Activated T-cell treated with anti-CD3 and anti-CD28 coated beads, Interleukin-2, amount 50 U/mL, for 4 hours (primary cell): ENCODE data around the gene SERPINA4. TPM values are rescaled to one million over a fixed set of nuclear protein-coding genes. Genes with fewer than 3 reads are reported as not detected.
"Not testable (repeated sequence)": the region's sequence is repeated elsewhere in the genome, so short reads cannot be mapped to it uniquely, and the experiment has no call there.

Experiments used
- ATAC-seq, 2 donors: fragments of 200-7000 bp; cut with Tn5 transposase; one replicate each; pipeline ENCODE4 v1.10.0; 2021
- DNase-seq: peaks from one replicate; pipeline ENCODE4 v3.0.0-alpha.2; 2020
- H3K27me3 Mint-ChIP-seq: one replicate; pipeline ENCODE4 v1.8.0; 2021; ENCODE audit warnings: low read depth, mixed read lengths
- H3K36me3 Mint-ChIP-seq: one replicate; pipeline ENCODE4 v1.8.0; 2022; ENCODE audit warnings: mixed read lengths; ENCODE audit not compliant: insufficient read depth
- H3K4me1 Mint-ChIP-seq: one replicate; pipeline ENCODE4 v1.8.0; 2021; ENCODE audit warnings: low read depth, mixed read lengths
- H3K4me3 Mint-ChIP-seq: one replicate; pipeline ENCODE4 v1.8.0; 2021; ENCODE audit warnings: mild to moderate bottlenecking, moderate library complexity, mixed read lengths
- H3K9me3 Mint-ChIP-seq: one replicate; pipeline ENCODE4 v1.8.0; 2021; ENCODE audit warnings: mixed read lengths
- total RNA-seq, 3 donors: library from RNA; stranded (reverse); gene quantifications; one replicate each; pipeline ENCODE4 v1.2.1, GENCODE V29; 2021

SERPINA4 gene
- total RNA-seq, 3 donors from 2014 or later: not detected

- H3K27me3 Mint-ChIP-seq: no peaks in the 10 kb centered on the region
- H3K36me3 Mint-ChIP-seq: no peaks in the 10 kb centered on the region
- H3K4me1 Mint-ChIP-seq: no peaks in the 10 kb centered on the region
- DNase-seq: no peak
- no peak for ATAC-seq
- H3K4me3 Mint-ChIP-seq: no peak overlapping the region
- H3K9me3 Mint-ChIP-seq: no peaks in the 10 kb centered on the region
Measured at GRCh38 chr14:94598816-94599655, 37.8 kb downstream of the SERPINA4 start.

- DNase-seq: no peak
- ATAC-seq: no peak
- Mint-ChIP-seq H3K4me1 (no peaks in the 10 kb centered on the region), H3K4me3 (no peak overlapping the region), H3K27me3 (no peaks in the 10 kb centered on the region), H3K9me3 (no peaks in the 10 kb centered on the region), H3K36me3 (no peaks in the 10 kb centered on the region)
Measured at GRCh38 chr14:94599656-94600004, 38.4 kb downstream of the SERPINA4 start.

- Mint-ChIP-seq H3K9me3 (no peaks in the 10 kb centered on the region), H3K27me3 (peaks cover 2% of the 10 kb centered on the region), H3K36me3 (no peaks in the 10 kb centered on the region), H3K4me1 (no peaks in the 10 kb centered on the region), H3K4me3 (no peak overlapping the region)
- no peak for DNase-seq
- ATAC-seq: no peak
Measured at GRCh38 chr14:94600148-94600545, 38.9 kb downstream of the SERPINA4 start.

DNA sequence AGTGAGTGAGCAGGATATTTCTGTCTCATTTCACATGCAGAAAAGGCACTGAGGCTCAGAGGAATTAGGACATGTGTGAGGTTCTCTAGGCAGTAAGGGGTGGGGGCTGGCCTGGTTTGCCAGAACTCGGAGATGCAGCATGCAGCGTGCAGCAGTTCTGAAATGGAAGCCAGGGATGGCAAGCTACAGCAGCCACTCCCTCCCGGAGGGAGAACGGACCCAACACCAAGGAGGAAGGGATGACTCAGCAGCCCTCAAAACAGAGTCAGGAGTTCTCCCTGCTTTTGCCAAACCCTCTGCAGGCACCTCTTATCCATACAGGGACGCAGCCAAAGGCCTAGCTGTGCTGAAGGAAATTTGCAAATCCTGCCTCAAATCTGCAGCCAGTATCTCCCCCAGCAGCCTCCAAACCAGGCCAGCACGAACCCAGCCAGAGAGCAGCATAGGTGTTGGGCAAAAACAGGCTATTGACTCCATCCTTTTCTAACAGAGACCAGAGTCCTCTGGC is 40.7 kb downstream of the SERPINA4 start:
- H3K36me3 Mint-ChIP-seq: no peaks in the 10 kb centered on the region
- H3K4me1 Mint-ChIP-seq: no peaks in the 10 kb centered on the region

DNA sequence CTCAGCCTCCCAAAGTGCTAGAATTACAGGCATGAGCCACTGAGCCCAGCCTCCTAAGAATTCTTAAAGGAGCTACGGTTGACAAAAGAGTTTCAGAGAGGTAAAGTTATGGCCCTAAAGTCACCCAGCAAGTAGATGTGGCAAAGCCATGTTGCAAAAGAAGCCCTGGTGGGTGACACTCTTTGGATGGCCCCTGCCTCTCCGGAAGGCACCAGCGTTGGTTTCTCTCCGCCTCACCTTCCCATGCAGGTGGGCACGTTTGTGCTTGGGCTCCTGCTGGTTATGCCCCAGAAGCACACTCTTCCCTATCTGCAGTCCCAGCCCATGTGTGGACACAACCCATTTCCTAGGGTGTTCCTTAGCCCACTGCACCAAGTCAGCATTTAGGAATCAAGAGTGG is 41.5 kb downstream of the SERPINA4 start:
- no peak for ATAC-seq

More for the DNA sequence above, 40.7 kb downstream of the SERPINA4 start:
- DNase-seq: no peak
- Mint-ChIP-seq H3K27me3 (peaks cover 2% of the 10 kb centered on the region), H3K9me3 (no peaks in the 10 kb centered on the region), H3K4me3 (no peak overlapping the region)
- ATAC-seq: no peak

DNA sequence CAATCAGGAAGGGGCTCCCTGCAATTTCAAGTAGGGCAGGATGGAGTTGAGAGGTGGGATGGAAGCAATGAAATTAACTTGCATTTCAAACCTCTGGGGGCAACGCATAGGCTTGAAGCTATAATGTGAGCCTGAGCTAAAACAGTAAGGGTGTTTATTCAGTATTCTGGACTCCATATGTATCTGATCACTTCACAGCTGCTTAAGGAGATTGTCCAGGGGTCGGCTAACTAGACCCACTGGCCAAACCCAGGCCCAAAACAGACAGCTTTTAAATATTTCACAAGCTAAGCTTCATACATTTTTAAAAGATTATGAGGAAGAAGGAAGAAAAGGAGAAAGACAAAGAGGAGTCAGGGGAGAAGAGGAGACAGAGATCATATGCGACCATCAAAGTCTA is 44.1 kb downstream of the SERPINA4 start:
- no peaks in the 10 kb centered on the region for H3K36me3 Mint-ChIP-seq
- DNase-seq: no peak
- no peaks in the 10 kb centered on the region for H3K4me1 Mint-ChIP-seq
- H3K9me3 Mint-ChIP-seq: no peaks in the 10 kb centered on the region
- ATAC-seq: no peak
- no peak overlapping the region for H3K4me3 Mint-ChIP-seq
- peaks cover 2% of the 10 kb centered on the region for H3K27me3 Mint-ChIP-seq

More for the DNA sequence above, 41.5 kb downstream of the SERPINA4 start:
- H3K27me3 Mint-ChIP-seq: peaks cover 2% of the 10 kb centered on the region
- DNase-seq: no peak
- H3K9me3 Mint-ChIP-seq: no peaks in the 10 kb centered on the region
- no peak overlapping the region for H3K4me3 Mint-ChIP-seq
- H3K36me3 Mint-ChIP-seq: no peaks in the 10 kb centered on the region
- no peaks in the 10 kb centered on the region for H3K4me1 Mint-ChIP-seq

GRCh38 chr14:94608966-94609365 is 47.7 kb downstream of the SERPINA4 start:
- not testable (repeated sequence) for DNase-seq, H3K27me3 Mint-ChIP-seq, H3K4me3 Mint-ChIP-seq

DNA sequence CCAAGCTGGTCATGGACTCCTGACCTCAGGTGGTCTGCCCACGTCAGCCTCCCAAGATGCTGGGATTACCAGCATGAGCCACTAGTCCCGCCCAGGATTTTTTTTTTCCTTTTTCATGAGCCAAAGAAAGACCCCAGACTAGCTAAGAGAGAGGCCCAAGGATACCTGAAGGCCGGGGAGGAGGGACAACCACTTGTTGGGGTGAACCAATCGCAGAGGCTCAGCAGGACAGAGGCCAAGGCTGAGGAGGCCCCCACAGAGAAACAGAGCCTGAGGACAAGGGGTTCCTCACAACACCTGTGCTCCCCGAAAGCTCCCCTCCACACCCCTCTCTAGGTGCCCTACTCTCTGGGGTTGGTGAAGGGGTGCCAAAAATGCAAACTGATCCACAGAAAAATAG is 49.9 kb downstream of the SERPINA4 start:
- no peaks in the 10 kb centered on the region for H3K4me1 Mint-ChIP-seq
- no peaks in the 10 kb centered on the region for H3K9me3 Mint-ChIP-seq
- no peak for ATAC-seq
- no peaks in the 10 kb centered on the region for H3K36me3 Mint-ChIP-seq
- no peak for DNase-seq
- H3K27me3 Mint-ChIP-seq: peaks cover 3% of the 10 kb centered on the region
- H3K4me3 Mint-ChIP-seq: no peak overlapping the region

More at GRCh38 chr14:94608966-94609365, 47.7 kb downstream of the SERPINA4 start:
- not testable (repeated sequence) for H3K36me3 Mint-ChIP-seq, H3K4me1 Mint-ChIP-seq, H3K9me3 Mint-ChIP-seq, ATAC-seq

DNA sequence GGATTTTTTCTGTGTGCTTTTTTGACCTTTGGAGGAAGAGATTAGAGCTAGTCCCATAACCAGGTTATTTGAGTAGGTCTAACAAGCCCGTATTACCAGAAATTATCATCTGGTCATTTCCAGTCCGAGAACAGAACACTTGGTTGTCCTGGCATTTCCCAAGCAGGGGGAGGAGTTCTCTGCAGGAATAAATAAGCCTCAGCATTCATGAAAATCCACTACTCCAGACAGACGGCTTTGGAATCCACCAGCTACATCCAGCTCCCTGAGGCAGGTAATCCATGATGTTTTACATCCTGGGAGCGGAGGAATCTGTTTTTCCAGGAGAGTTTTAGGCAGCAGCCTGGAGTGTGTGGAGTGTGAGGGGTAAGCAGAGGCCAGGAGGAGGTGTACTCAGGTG is 50.9 kb downstream of the SERPINA4 start, which contains the start of gene SERPINA3:
SERPINA3 (plus strand) TSS at position 218 of the 400 bp plus-strand sequence. CDS start 2,051 bp downstream, outside the sequence.
- Mint-ChIP-seq H3K9me3 (peaks cover 7% of the 10 kb centered on the region), H3K27me3 (peaks cover 3% of the 10 kb centered on the region), H3K4me3 (no peak within 1 kb of the TSS), H3K4me1 (no peaks in the 10 kb centered on the region), H3K36me3 (no peaks in the 10 kb centered on the region)
- DNase-seq (no peak), ATAC-seq (no peak)

- ATAC-seq (no peak), DNase-seq (no peak)
- H3K36me3 Mint-ChIP-seq: no peaks in the 10 kb centered on the region
- H3K4me1 Mint-ChIP-seq: no peaks in the 10 kb centered on the region
- H3K4me3 Mint-ChIP-seq: no peak overlapping the region
- peaks cover 3% of the 10 kb centered on the region for H3K27me3 Mint-ChIP-seq
- peaks cover 14% of the 10 kb centered on the region for H3K9me3 Mint-ChIP-seq
Measured at GRCh38 chr14:94612580-94613554, 51.6 kb downstream of the SERPINA4 start.

- peaks cover 3% of the 10 kb centered on the region for H3K27me3 Mint-ChIP-seq
- ATAC-seq (no peak), DNase-seq (no peak)
- H3K4me1 Mint-ChIP-seq: no peaks in the 10 kb centered on the region
- H3K36me3 Mint-ChIP-seq: no peaks in the 10 kb centered on the region
- H3K9me3 Mint-ChIP-seq: peaks cover 24% of the 10 kb centered on the region
- no peak overlapping the region for H3K4me3 Mint-ChIP-seq
Measured at GRCh38 chr14:94613720-94614644, 52.7 kb downstream of the SERPINA4 start.

- Mint-ChIP-seq H3K4me1 (no peaks in the 10 kb centered on the region), H3K36me3 (no peaks in the 10 kb centered on the region)
Measured at GRCh38 chr14:94614802-94615201, 53.6 kb downstream of the SERPINA4 start.

GRCh38 chr14:94615254-94615653 is 54.0 kb downstream of the SERPINA4 start:
- DNase-seq: no peak
- no peak overlapping the region for H3K4me3 Mint-ChIP-seq
- no peak for ATAC-seq

More at GRCh38 chr14:94614802-94615201, 53.6 kb downstream of the SERPINA4 start:
- DNase-seq (no peak), ATAC-seq (no peak)
- Mint-ChIP-seq H3K9me3 (peaks cover 26% of the 10 kb centered on the region), H3K4me3 (no peak overlapping the region), H3K27me3 (peaks cover 3% of the 10 kb centered on the region)

More at GRCh38 chr14:94615254-94615653, 54.0 kb downstream of the SERPINA4 start:
- no peaks in the 10 kb centered on the region for H3K4me1 Mint-ChIP-seq
- H3K9me3 Mint-ChIP-seq: peaks cover 30% of the 10 kb centered on the region
- H3K27me3 Mint-ChIP-seq: peaks cover 5% of the 10 kb centered on the region
- no peaks in the 10 kb centered on the region for H3K36me3 Mint-ChIP-seq
